ENCODE measurements around the gene SYNJ2. TPM values are rescaled to one million over a fixed set of nuclear protein-coding genes. Genes with fewer than 3 reads are reported as not detected.

The SYNJ2 gene
- total RNA-seq, 1 experiment from 2014 or later: 24.5 TPM

DNA sequence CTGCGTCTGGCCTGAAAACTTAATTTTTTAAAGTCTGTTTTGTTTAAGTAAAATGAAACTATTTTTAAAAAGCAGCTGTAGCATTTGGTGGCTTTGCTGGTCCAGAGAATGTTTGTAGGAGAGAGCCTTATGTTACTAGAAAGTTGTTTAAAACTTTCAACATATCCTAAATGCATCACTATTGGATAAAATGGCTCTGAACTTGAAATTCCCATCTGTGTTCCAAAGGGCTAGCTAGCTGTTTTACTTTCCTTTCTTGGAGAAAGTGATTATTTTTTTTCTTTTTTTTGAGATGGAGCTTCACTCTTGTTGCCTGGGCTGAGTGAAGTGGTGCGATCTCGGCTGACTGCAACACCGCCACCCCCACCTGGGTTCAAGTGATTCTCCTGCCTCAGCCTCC is 2.5 kb downstream of the SYNJ2 start:
- TF ChIP-seq, protein P1, sequence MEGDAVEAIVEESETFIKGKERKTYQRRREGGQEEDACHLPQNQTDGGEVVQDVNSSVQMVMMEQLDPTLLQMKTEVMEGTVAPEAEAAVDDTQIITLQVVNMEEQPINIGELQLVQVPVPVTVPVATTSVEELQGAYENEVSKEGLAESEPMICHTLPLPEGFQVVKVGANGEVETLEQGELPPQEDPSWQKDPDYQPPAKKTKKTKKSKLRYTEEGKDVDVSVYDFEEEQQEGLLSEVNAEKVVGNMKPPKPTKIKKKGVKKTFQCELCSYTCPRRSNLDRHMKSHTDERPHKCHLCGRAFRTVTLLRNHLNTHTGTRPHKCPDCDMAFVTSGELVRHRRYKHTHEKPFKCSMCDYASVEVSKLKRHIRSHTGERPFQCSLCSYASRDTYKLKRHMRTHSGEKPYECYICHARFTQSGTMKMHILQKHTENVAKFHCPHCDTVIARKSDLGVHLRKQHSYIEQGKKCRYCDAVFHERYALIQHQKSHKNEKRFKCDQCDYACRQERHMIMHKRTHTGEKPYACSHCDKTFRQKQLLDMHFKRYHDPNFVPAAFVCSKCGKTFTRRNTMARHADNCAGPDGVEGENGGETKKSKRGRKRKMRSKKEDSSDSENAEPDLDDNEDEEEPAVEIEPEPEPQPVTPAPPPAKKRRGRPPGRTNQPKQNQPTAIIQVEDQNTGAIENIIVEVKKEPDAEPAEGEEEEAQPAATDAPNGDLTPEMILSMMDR (conservative IDR thresholded peaks at IDR 0.05): no peak
- H3K27ac Mint-ChIP-seq: no peak overlapping the region
- Histone ChIP-seq H4K91ac (ENCODE audit: insufficient read length, low read depth, low read length) (no peak overlapping the region), H3K79me1 (ENCODE audit: insufficient read depth, low read depth, low read length, poor library complexity, severe bottlenecking) (no peaks in the 10 kb centered on the region), H3K23me2 (ENCODE audit: insufficient read length, low read depth, low read length, poor library complexity, severe bottlenecking) (peaks cover 11% of the 10 kb centered on the region), H3T11ph (ENCODE audit: low read length) (no peak overlapping the region), H3K56ac (ENCODE audit: insufficient read length, low read depth, low read length) (no peak overlapping the region), H3K27me3 (ENCODE audit: insufficient read depth, low read length) (no peaks in the 10 kb centered on the region; the same call in 1 of the 2 replicates), H2BK12ac (ENCODE audit: insufficient read length, low read depth, low read length) (no peak overlapping the region), H3K4ac (ENCODE audit: low read depth, low read length) (no peak overlapping the region), H3K14ac (ENCODE audit: insufficient read depth, low read length) (no peak overlapping the region), H3K79me2 (ENCODE audit: insufficient read depth, low read length) (peaks cover 13% of the 10 kb centered on the region; the same call in 1 of the 2 replicates), H2BK15ac (ENCODE audit: low read depth, low read length) (no peak overlapping the region), H3K23ac (ENCODE audit: insufficient read length, low read depth, low read length) (no peak overlapping the region), H2AK5ac (ENCODE audit: insufficient read length, low read length) (no peak overlapping the region), H2BK5ac (ENCODE audit: insufficient read length, low read length) (no peak overlapping the region), H3K27ac (ENCODE audit: insufficient read length, low read depth, low read length) (no peak overlapping the region), H3K4me1 (ENCODE audit: insufficient read depth, low read length) (peaks cover 10% of the 10 kb centered on the region), H4K8ac (replicated peaks; ENCODE audit: insufficient read length, low read depth, low read length) (no peak overlapping the region), H4K5ac (ENCODE audit: insufficient read length, low read depth, low read length) (no peak overlapping the region), H2AFZ (ENCODE audit: low read length) (no peak overlapping the region), H3K18ac (ENCODE audit: insufficient read length, low read depth, low read length) (no peak overlapping the region), H2BK20ac (ENCODE audit: low read depth, low read length, poor library complexity, severe bottlenecking) (no peak overlapping the region), H3K9ac (ENCODE audit: extremely low read depth, insufficient read length, low read length) (no peak overlapping the region), H3K4me2 (ENCODE audit: insufficient read depth, insufficient read length, low read length) (no peak overlapping the region), H3K9me3 (ENCODE audit: control insufficient read depth, low read depth, low read length) (no peaks in the 10 kb centered on the region), H2BK120ac (ENCODE audit: low read depth, low read length, poor library complexity, severe bottlenecking) (no peak overlapping the region), H4K20me1 (ENCODE audit: control insufficient read depth, insufficient read depth, insufficient read length) (no peaks in the 10 kb centered on the region)
- no CpG with 5 or more reads among the region's 4 CpGs for WGBS (ENCODE audit: extremely low coverage, insufficient read length, low lambda C conversion rate)
- H3K4me1 Mint-ChIP-seq: peaks cover 37 to 46% of the 10 kb centered on the region in 2 experiments
- peaks cover 20% of the 10 kb centered on the region for H3K27me3 Mint-ChIP-seq (ENCODE audit: low read depth)
- H3K4me3 Mint-ChIP-seq: peak overlapping the region in 1 of 2 experiments; percentile 26; a peak in 1 of 5 replicates
- no peaks in the 10 kb centered on the region; a peak in 1 of 7 replicates for H3K36me3 Mint-ChIP-seq (ENCODE audit: insufficient read depth in 1 of 3, low read depth in 3 of 3)
- no peaks in the 10 kb centered on the region for H3K9me3 Mint-ChIP-seq
- DNase-seq: no peak
